ENCODE measurements around the gene NBEAL2. TPM values are rescaled to one million over a fixed set of nuclear protein-coding genes. Genes with fewer than 3 reads are reported as not detected.

Gene NBEAL2
- total and polyA plus RNA-seq, 2 of the 8 experiments (the other 6 are each of a cell fraction or from before 2014, with no cell fraction given): 27.3 to 46.9 TPM

DNA sequence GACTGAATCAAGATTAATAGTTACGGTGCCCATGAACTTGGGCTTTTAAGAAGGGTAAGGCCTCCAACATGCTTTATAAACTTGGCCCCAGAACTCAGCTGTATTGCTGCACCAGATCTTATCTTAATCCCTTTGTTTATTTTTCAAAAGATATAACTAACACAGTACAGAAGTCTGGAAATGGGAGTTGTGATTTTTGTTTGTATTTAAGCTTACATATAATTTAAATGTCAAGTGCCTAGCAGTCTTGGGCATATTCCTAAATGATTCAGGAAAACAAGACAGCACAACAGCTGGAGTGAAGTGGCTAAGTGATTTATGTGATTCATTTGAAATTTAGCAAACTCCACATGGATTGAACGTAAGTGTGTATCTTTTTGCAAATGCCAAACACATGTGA lies 56.2 kb downstream of the NBEAL2 start (continued):
- TF ChIP-seq, protein P1, sequence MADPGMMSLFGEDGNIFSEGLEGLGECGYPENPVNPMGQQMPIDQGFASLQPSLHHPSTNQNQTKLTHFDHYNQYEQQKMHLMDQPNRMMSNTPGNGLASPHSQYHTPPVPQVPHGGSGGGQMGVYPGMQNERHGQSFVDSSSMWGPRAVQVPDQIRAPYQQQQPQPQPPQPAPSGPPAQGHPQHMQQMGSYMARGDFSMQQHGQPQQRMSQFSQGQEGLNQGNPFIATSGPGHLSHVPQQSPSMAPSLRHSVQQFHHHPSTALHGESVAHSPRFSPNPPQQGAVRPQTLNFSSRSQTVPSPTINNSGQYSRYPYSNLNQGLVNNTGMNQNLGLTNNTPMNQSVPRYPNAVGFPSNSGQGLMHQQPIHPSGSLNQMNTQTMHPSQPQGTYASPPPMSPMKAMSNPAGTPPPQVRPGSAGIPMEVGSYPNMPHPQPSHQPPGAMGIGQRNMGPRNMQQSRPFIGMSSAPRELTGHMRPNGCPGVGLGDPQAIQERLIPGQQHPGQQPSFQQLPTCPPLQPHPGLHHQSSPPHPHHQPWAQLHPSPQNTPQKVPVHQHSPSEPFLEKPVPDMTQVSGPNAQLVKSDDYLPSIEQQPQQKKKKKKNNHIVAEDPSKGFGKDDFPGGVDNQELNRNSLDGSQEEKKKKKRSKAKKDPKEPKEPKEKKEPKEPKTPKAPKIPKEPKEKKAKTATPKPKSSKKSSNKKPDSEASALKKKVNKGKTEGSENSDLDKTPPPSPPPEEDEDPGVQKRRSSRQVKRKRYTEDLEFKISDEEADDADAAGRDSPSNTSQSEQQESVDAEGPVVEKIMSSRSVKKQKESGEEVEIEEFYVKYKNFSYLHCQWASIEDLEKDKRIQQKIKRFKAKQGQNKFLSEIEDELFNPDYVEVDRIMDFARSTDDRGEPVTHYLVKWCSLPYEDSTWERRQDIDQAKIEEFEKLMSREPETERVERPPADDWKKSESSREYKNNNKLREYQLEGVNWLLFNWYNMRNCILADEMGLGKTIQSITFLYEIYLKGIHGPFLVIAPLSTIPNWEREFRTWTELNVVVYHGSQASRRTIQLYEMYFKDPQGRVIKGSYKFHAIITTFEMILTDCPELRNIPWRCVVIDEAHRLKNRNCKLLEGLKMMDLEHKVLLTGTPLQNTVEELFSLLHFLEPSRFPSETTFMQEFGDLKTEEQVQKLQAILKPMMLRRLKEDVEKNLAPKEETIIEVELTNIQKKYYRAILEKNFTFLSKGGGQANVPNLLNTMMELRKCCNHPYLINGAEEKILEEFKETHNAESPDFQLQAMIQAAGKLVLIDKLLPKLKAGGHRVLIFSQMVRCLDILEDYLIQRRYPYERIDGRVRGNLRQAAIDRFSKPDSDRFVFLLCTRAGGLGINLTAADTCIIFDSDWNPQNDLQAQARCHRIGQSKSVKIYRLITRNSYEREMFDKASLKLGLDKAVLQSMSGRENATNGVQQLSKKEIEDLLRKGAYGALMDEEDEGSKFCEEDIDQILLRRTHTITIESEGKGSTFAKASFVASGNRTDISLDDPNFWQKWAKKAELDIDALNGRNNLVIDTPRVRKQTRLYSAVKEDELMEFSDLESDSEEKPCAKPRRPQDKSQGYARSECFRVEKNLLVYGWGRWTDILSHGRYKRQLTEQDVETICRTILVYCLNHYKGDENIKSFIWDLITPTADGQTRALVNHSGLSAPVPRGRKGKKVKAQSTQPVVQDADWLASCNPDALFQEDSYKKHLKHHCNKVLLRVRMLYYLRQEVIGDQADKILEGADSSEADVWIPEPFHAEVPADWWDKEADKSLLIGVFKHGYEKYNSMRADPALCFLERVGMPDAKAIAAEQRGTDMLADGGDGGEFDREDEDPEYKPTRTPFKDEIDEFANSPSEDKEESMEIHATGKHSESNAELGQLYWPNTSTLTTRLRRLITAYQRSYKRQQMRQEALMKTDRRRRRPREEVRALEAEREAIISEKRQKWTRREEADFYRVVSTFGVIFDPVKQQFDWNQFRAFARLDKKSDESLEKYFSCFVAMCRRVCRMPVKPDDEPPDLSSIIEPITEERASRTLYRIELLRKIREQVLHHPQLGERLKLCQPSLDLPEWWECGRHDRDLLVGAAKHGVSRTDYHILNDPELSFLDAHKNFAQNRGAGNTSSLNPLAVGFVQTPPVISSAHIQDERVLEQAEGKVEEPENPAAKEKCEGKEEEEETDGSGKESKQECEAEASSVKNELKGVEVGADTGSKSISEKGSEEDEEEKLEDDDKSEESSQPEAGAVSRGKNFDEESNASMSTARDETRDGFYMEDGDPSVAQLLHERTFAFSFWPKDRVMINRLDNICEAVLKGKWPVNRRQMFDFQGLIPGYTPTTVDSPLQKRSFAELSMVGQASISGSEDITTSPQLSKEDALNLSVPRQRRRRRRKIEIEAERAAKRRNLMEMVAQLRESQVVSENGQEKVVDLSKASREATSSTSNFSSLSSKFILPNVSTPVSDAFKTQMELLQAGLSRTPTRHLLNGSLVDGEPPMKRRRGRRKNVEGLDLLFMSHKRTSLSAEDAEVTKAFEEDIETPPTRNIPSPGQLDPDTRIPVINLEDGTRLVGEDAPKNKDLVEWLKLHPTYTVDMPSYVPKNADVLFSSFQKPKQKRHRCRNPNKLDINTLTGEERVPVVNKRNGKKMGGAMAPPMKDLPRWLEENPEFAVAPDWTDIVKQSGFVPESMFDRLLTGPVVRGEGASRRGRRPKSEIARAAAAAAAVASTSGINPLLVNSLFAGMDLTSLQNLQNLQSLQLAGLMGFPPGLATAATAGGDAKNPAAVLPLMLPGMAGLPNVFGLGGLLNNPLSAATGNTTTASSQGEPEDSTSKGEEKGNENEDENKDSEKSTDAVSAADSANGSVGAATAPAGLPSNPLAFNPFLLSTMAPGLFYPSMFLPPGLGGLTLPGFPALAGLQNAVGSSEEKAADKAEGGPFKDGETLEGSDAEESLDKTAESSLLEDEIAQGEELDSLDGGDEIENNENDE (IDR thresholded peaks at IDR 0.05; ENCODE audit: insufficient replicate concordance, low read length): no peak
- TF ChIP-seq NANOG (IDR thresholded peaks at IDR 0.05; ENCODE audit: insufficient read depth, low read depth, low read length, poor library complexity, severe bottlenecking) (no peak), JUN (IDR thresholded peaks at IDR 0.05; ENCODE audit: low read depth, low read length) (no peak), ASH2L (IDR thresholded peaks at IDR 0.05; ENCODE audit: low read length) (no peak)
